Heart right ventricle (tissue), 16 donors: ENCODE measurements around the gene NANOS1. TPM values are rescaled to one million over a fixed set of nuclear protein-coding genes. Genes with fewer than 3 reads are reported as not detected.

Experiments used
- ATAC-seq, 8 donors: fragments of 200-7000 bp; cut with Tn5 transposase; one replicate each; pipeline ENCODE4 v1.9.1; 2020; ENCODE audit warnings: mild to moderate bottlenecking in 8 of 8, moderate library complexity in 8 of 8, moderate number of reproducible peaks in 1 of 8
- DNase-seq, 2 donors: peaks; one replicate each; pipeline ENCODE4 v3.0.0-alpha.2; 2020
- H3K27ac ChIP-seq, 10 donors: fragments of 200-600 bp; sonication (generic) in 2 of 10; one replicate each; pipeline versions ENCODE4 v1.5.0 to v1.8.0; 2020 to 2022; ENCODE audit warnings: mild to moderate bottlenecking in 3 of 10
- H3K27me3 ChIP-seq, 7 donors: fragments of 200-600 bp; one replicate each; pipeline ENCODE4 v1.8.0; 2021 to 2022; ENCODE audit warnings: mild to moderate bottlenecking in 2 of 7
- H3K36me3 ChIP-seq, 9 donors: fragments of 200-600 bp; sonication (generic) in 1 of 9; one replicate each; pipeline versions ENCODE4 v1.5.0 to v1.8.0; 2020 to 2022; ENCODE audit warnings: mild to moderate bottlenecking in 2 of 9
- H3K4me1 ChIP-seq, 9 donors: fragments of 200-600 bp; sonication (generic) in 1 of 9; one replicate each; pipeline versions ENCODE4 v1.5.0 to v1.8.0; 2020 to 2022; ENCODE audit warnings: mild to moderate bottlenecking in 4 of 9
- H3K4me3 ChIP-seq, 10 donors: fragments of 200-600 bp; sonication (generic) in 2 of 10; one replicate each; pipeline versions ENCODE4 v1.5.0 to v1.8.0; 2020 to 2022; ENCODE audit warnings: mild to moderate bottlenecking in 7 of 10, moderate library complexity in 2 of 10
- H3K9me3 ChIP-seq, 11 donors: fragments of 200-600 bp in 10 of 11; sonication (generic) in 2 of 11; one replicate each; pipeline versions ENCODE4 v1.5.0 to v1.8.0; 2013 to 2022; ENCODE audit warnings: mild to moderate bottlenecking in 2 of 11, control low read depth in 1 of 11, moderate library complexity in 1 of 11
- CTCF ChIP-seq, 9 donors: fragments of 200-600 bp; sonication (generic) in 2 of 9; IDR thresholded peaks; one replicate each; pipeline versions ENCODE4 v1.5.0 to v1.8.0; 2021 to 2022; ENCODE audit warnings: antibody characterized with exemption in 9 of 9, mild to moderate bottlenecking in 5 of 9, moderate library complexity in 1 of 9
- WGBS, 2 donors: extraction: QIAGEN DNeasy Blood & Tissue Kit; methylation state at CpG; one replicate each; pipeline ENCODE4 v1.1.7; 2013; ENCODE audit warnings: inconsistent platforms in 1 of 2; 5-methylcytosine and 5-hydroxymethylcytosine counted together
- intact Hi-C, 10 donors: fragments of 100-400 bp; cut with DNase I; formaldehyde crosslinking; loops; one replicate each; pipeline versions ENCODE4 v1.11.1 to v1.14.2; 2022
- polyA plus RNA-seq, 2 donors: library from polyadenylated mRNA; stranded (reverse); fragments of 200-250 nt; gene quantifications; one replicate each; pipeline ENCODE4 v1.2.3, GENCODE V29; 2013
- total RNA-seq, 10 donors: library from RNA; stranded (reverse); fragmentation: NEBNext Ultra II Directional in 3 of 10; extraction: Animal tissue kit (Norgen Biotek cat#: 25700) in 3 of 10; gene quantifications; one replicate each; pipeline versions ENCODE4 v1.2.1 to v1.2.4, GENCODE V29; 2021 to 2023
- donor health status: Arrhythmogenic right ventricular cardiomyopathy.
- donor health status: ischemic (EF 13 %, LVEDD 7.1; RV severe dilation, severe dysfunction).
- donor health status: healthy with polysubstance abuse.
- donor health status: DM: no; HTN: yes; CAD: no.
- donor health status: DM: no; HTN: no; CAD: no.
- donor health status: ischemic (EF 25% LVEDD 6.9; RV normal size, moderate dysfunction).
- donor health status: ischemic (EF 25% LVEDD 5.7; RV mildly dilated, moderate dysfunction).
- donor health status: healthy.
- donor health status: DM: yes; HTN: yes; CAD: no.
- donor health status: Ischemic cardiomyopathy.
- donor health status: ischemic (EF 35%, LVEDD 5.7; RV mildly dilated, moderate dysfunction).
- donor health status: nonischemic (EF 11% LVEDD 7.7; RV severe dilation, severe dysfunction).
- donor health status: DM: yes; HTN: yes; CAD: no.
- donor health status: PGD.
- donor health status: ischemic (EF 29% LVEDD 5.4; RV normal size, mild dysfunction).
- donor health status: nonischemic (EF 23%, LVEDD 6.1; RV moderate dilation, normal function).

The NANOS1 gene
- total and polyA plus RNA-seq, 12 donors: 2.9 to 26.1 (median 7.3) TPM

GRCh38 chr10:119055472-119055871 lies 26.0 kb downstream of the NANOS1 start:
- no peak for TF ChIP-seq CTCF (IDR thresholded peaks at IDR 0.05)
- WGBS, 2 donors: 86 to 94% methylated on average over 1 of the region's 1 CpG
- H3K27ac ChIP-seq: no peak overlapping the region
- no peak overlapping the region for H3K4me3 ChIP-seq
- no peaks in the 10 kb centered on the region for H3K27me3 ChIP-seq
- intact Hi-C loops: no loop called here
- ATAC-seq (no peak), DNase-seq (no peak)
- H3K36me3 ChIP-seq: peaks cover 0 to 100% (median 79%) of the 10 kb centered on the region in 9 donors
- H3K9me3 ChIP-seq: no peaks in the 10 kb centered on the region
- no peaks in the 10 kb centered on the region for H3K4me1 ChIP-seq

- TF ChIP-seq CTCF (IDR thresholded peaks at IDR 0.05): no peak
- Histone ChIP-seq H3K4me1 (no peaks in the 10 kb centered on the region), H3K4me3 (no peak overlapping the region), H3K36me3 (peaks cover 0 to 100% (median 80%) of the 10 kb centered on the region in 9 donors), H3K9me3 (no peaks in the 10 kb centered on the region), H3K27me3 (no peaks in the 10 kb centered on the region), H3K27ac (no peak overlapping the region)
- WGBS, 2 donors: 89 to 90% methylated on average over 11 of the region's 11 CpGs
- DNase-seq (no peak), ATAC-seq (no peak)
- intact Hi-C loops: no loop called here
Measured at GRCh38 chr10:119058010-119058409, 28.5 kb downstream of the NANOS1 start.

GRCh38 chr10:119059557-119059956 lies 30.0 kb downstream of the NANOS1 start:
- H3K9me3 ChIP-seq: no peaks in the 10 kb centered on the region
- no peak for TF ChIP-seq CTCF (IDR thresholded peaks at IDR 0.05)
- H3K27me3 ChIP-seq: no peaks in the 10 kb centered on the region
- peaks cover 0 to 100% (median 83%) of the 10 kb centered on the region in 9 donors for H3K36me3 ChIP-seq
- WGBS, 2 donors: 78 to 85% methylated on average over 4 of the region's 4 CpGs
- DNase-seq: no peak
- intact Hi-C loops: no loop called here
- no peak overlapping the region for H3K27ac ChIP-seq
- no peak overlapping the region for H3K4me3 ChIP-seq
- no peaks in the 10 kb centered on the region for H3K4me1 ChIP-seq
- ATAC-seq: no peak

- DNase-seq (no peak), ATAC-seq (no peak)
- Histone ChIP-seq H3K27ac (no peak overlapping the region), H3K27me3 (no peaks in the 10 kb centered on the region), H3K9me3 (no peaks in the 10 kb centered on the region), H3K36me3 (peaks cover 0 to 100% (median 83%) of the 10 kb centered on the region in 9 donors), H3K4me3 (no peak overlapping the region), H3K4me1 (no peaks in the 10 kb centered on the region)
- TF ChIP-seq CTCF (IDR thresholded peaks at IDR 0.05): no peak
- intact Hi-C loops: no loop called here
- 93 to 97% methylated on average over 1 of the region's 1 CpG for WGBS, 2 donors
Measured at GRCh38 chr10:119060107-119060506, 30.6 kb downstream of the NANOS1 start.
